AG09319 (cell line): ENCODE results near the gene USP48.
"Not testable (repeated sequence)": the region's sequence is repeated elsewhere in the genome, so short reads cannot be mapped to it uniquely, and the experiment has no call there.

ENCODE experiments used
- DNase-seq: peaks from one replicate; pipeline ENCODE4 v3.0.0-alpha.2; 2010; ENCODE audit warnings: low read depth; ENCODE audit errors: extremely low read depth
- CTCF ChIP-seq: IDR thresholded peaks from 2 replicates; pipeline ENCODE4 v1.5.1; 2011; ENCODE audit warnings: low read depth, mild to moderate bottlenecking, inconsistent platforms, low read length, moderate library complexity

The USP48 gene

GRCh38 chr1:21794656-21795055 is 11.7 kb upstream of the USP48 start:
- DNase-seq, result no peak
- no peak for TF ChIP-seq CTCF

- TF ChIP-seq CTCF, result no peak
Observed at GRCh38 chr1:21793104-21793503, 10.2 kb upstream of the USP48 start.

GRCh38 chr1:21786640-21787039 is 3.7 kb upstream of the USP48 start:
- no peak for TF ChIP-seq CTCF
- no peak for DNase-seq

More at GRCh38 chr1:21793104-21793503, 10.2 kb upstream of the USP48 start:
- no peak for DNase-seq

- DNase-seq, result not testable (repeated sequence)
Observed at GRCh38 chr1:21785764-21786163, 2.8 kb upstream of the USP48 start.

- TF ChIP-seq CTCF, result no peak
- peak; percentile 19 for DNase-seq
Observed at GRCh38 chr1:21783679-21784603, 992 bp upstream of the USP48 start.

- peak; percentile 45 for TF ChIP-seq CTCF
- no peak for DNase-seq
Observed at GRCh38 chr1:21782349-21782867, 541 bp downstream of the USP48 start.

- no peak for DNase-seq
- no peak for TF ChIP-seq CTCF
Observed at GRCh38 chr1:21781815-21782348, 1.1 kb downstream of the USP48 start.
